ENCODE results near the gene CLEC9A.

- TF ChIP-seq CTCF (IDR thresholded peaks at IDR 0.05; ENCODE audit: low read depth, low read length, missing input control) (no peak), ATF3 (IDR thresholded peaks at IDR 0.05) (no peak), FOXA1 (IDR thresholded peaks at IDR 0.05) (no peak), YY1 (IDR thresholded peaks at IDR 0.05) (no peak), TAF1 (conservative IDR thresholded peaks at IDR 0.05) (no peak), HNF4A (conservative IDR thresholded peaks at IDR 0.05) (no peak), EGR1 (IDR thresholded peaks at IDR 0.05; ENCODE audit: low read depth in 2 of 2) (no peak), SP1 (IDR thresholded peaks at IDR 0.05) (no peak), RAD21 (IDR thresholded peaks at IDR 0.05) (no peak), REST (IDR thresholded peaks at IDR 0.05) (no peak), JUND (IDR thresholded peaks at IDR 0.05) (no peak), MAX (IDR thresholded peaks at IDR 0.05) (no peak), ZBTB33 (IDR thresholded peaks at IDR 0.05) (no peak)
These were observed 15.0 kb upstream of the CLEC9A start for GRCh38 chr12:10015450-10015849.
